Lower lobe of right lung (tissue), 2 donors: ENCODE measurements around the gene MLNR. TPM values are rescaled to one million over a fixed set of nuclear protein-coding genes. Genes with fewer than 3 reads are reported as not detected.

Experiments used
- ATAC-seq, 2 donors: fragments of 200-7000 bp; cut with Tn5 transposase; one replicate each; pipeline ENCODE4 v1.9.1; 2020 to 2022; ENCODE audit warnings: mild to moderate bottlenecking in 2 of 2, moderate library complexity in 2 of 2
- DNase-seq: peaks from one replicate; pipeline ENCODE4 v3.0.0-alpha.2; 2020
- H3K27ac ChIP-seq: fragments of 200-600 bp; one replicate; pipeline ENCODE4 v1.8.0; 2022
- H3K27me3 ChIP-seq: fragments of 200-600 bp; one replicate; pipeline ENCODE4 v1.8.0; 2022; ENCODE audit warnings: low read depth
- H3K36me3 ChIP-seq: fragments of 200-600 bp; one replicate; pipeline ENCODE4 v1.8.0; 2022; ENCODE audit warnings: mild to moderate bottlenecking
- H3K4me1 ChIP-seq: fragments of 200-600 bp; one replicate; pipeline ENCODE4 v1.8.0; 2022
- H3K4me3 ChIP-seq: fragments of 200-600 bp; one replicate; pipeline ENCODE4 v1.8.0; 2022; ENCODE audit warnings: mild to moderate bottlenecking
- H3K9me3 ChIP-seq: fragments of 200-600 bp; one replicate; pipeline ENCODE4 v1.8.0; 2022
- CTCF ChIP-seq: fragments of 200-600 bp; IDR thresholded peaks from one replicate; pipeline ENCODE4 v1.8.0; 2022; ENCODE audit warnings: antibody characterized with exemption, mild to moderate bottlenecking
- intact Hi-C: fragments of 100-400 bp; cut with DNase I; formaldehyde crosslinking; loops from one replicate; pipeline ENCODE4 v1.11.0; 2022
- total RNA-seq: library from RNA; stranded (reverse); fragmentation: NEBNext Ultra II Directional; extraction: Animal tissue kit (Norgen Biotek cat#: 25700); gene quantifications from one replicate; pipeline ENCODE4 v1.2.1, GENCODE V29; 2021
- donor health status: DM: no; HTN: yes; CAD: no; lungs with severe emphysema.

MLNR gene
- total RNA-seq, 1 donor from 2014 or later, result not detected

GRCh38 chr13:49265822-49266221 is 45.7 kb downstream of the MLNR start:
- Histone ChIP-seq H3K27ac (no peak overlapping the region), H3K9me3 (no peaks in the 10 kb centered on the region), H3K4me1 (no peaks in the 10 kb centered on the region), H3K27me3 (no peaks in the 10 kb centered on the region), H3K4me3 (no peak overlapping the region), H3K36me3 (peaks cover 51% of the 10 kb centered on the region)
- ATAC-seq (no peak), DNase-seq (no peak)
- intact Hi-C loops, result no loop called here
- no peak for TF ChIP-seq CTCF

GRCh38 chr13:49271264-49271663 is 51.1 kb downstream of the MLNR start:
- H3K4me1 ChIP-seq, result no peaks in the 10 kb centered on the region
- H3K9me3 ChIP-seq, result no peaks in the 10 kb centered on the region
- ATAC-seq, result no peak
- no peak overlapping the region for H3K4me3 ChIP-seq
- no peak for TF ChIP-seq CTCF
- H3K27ac ChIP-seq, result no peak overlapping the region
- no peaks in the 10 kb centered on the region for H3K27me3 ChIP-seq
- no peak for DNase-seq
- peaks cover 19% of the 10 kb centered on the region for H3K36me3 ChIP-seq
- intact Hi-C loops, result no loop called here

Other genes starting within 250 kb of the MLNR start
- gene FNDC3A, start 244.4 kb upstream of the MLNR start, total RNA-seq, result 61.4 TPM
- gene CDADC1, start 27.6 kb downstream of the MLNR start, total RNA-seq, result 7.9 TPM
- 13.4 TPM for gene CAB39L, start 223.7 kb downstream of the MLNR start, total RNA-seq
- gene SETDB2, start 223.9 kb downstream of the MLNR start, total RNA-seq, result 21.1 TPM